Thoracic aorta (tissue), 2 donors: ENCODE results near the gene SREBF1. TPM values are rescaled to one million over a fixed set of nuclear protein-coding genes. Genes with fewer than 3 reads are reported as not detected.

Source experiments
- ATAC-seq: fragments of 150-250 bp; one replicate; pipeline ENCODE4 v1.8.0; 2017; ENCODE audit warnings: low read depth; ENCODE audit not compliant: insufficient number of reproducible peaks, low FRiP score
- DNase-seq: peaks from one replicate; pipeline ENCODE4 v3.0.0-alpha.2; 2020; ENCODE audit warnings: low spot score
- H3K27ac ChIP-seq, 2 donors: fragments of 200-600 bp; sonication (generic); 1 replicate in 1 of 2; 2 replicates in 1 of 2; pipeline ENCODE4 v1.5.1; 2016; ENCODE audit warnings: mild to moderate bottlenecking in 2 of 2, moderate library complexity in 2 of 2
- H3K27me3 ChIP-seq: fragments of 200-600 bp; sonication (generic); replicated peaks from 2 replicates; pipeline ENCODE4 v1.6.0; 2016; ENCODE audit warnings: mild to moderate bottlenecking; ENCODE audit not compliant: insufficient read depth
- H3K36me3 ChIP-seq: fragments of 200-600 bp; sonication (generic); one replicate; pipeline ENCODE4 v1.5.1; 2016
- H3K4me1 ChIP-seq, 2 donors: fragments of 200-600 bp; sonication (generic); 1 replicate in 1 of 2; 2 replicates in 1 of 2; pipeline versions ENCODE4 v1.5.1 to v1.6.0; 2016; ENCODE audit warnings: low read depth in 2 of 2, mild to moderate bottlenecking in 1 of 2; ENCODE audit not compliant: control insufficient read depth in 1 of 2
- H3K4me3 ChIP-seq: fragments of 200-600 bp; sonication (generic); 2 replicates; pipeline ENCODE4 v1.5.1; 2016; ENCODE audit warnings: mild to moderate bottlenecking
- H3K9me3 ChIP-seq: fragments of 200-600 bp; sonication (generic); 2 replicates; pipeline ENCODE4 v1.5.1; 2016
- total RNA-seq, 2 donors: library from RNA; depleted of rRNA; stranded (reverse); fragments of >200 nt; gene quantifications; one replicate each; pipeline versions ENCODE4 v1.1.0 to v1.2.3, GENCODE V29; 2016
- TF ChIP-seq, protein P1 (sequence below): fragments of 200-600 bp; sonication (generic); IDR thresholded peaks from one replicate; pipeline ENCODE4 v1.5.1; 2019; ENCODE audit warnings: antibody characterized with exemption

The SREBF1 gene
- total RNA-seq, 2 donors from 2014 or later = 56.2 to 64.2 TPM

DNA sequence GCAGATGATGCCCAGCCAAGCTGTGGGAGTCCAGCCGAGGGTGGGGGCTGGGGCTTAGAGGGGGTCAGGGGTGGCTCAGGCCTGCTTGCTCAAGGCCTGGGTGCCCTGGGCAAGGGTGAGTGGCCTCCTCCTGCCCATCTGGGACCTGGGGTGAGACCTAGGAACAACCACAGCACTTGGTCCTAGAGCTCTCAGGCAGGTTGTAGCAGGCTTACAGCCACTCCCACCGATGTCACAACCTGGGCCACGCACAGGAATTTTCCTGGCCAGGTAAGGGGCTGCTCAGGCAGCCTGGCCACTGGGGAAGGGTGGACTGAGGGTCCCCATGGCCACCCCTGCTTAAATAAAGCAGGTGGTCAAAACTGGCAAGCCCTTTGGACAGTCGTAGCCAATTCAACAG, 6.3 kb upstream of the SREBF1 start:
- no peak overlapping the region for H3K27ac ChIP-seq
- H3K9me3 ChIP-seq = no peaks in the 10 kb centered on the region
- no peak for ATAC-seq
- TF ChIP-seq, protein P1, sequence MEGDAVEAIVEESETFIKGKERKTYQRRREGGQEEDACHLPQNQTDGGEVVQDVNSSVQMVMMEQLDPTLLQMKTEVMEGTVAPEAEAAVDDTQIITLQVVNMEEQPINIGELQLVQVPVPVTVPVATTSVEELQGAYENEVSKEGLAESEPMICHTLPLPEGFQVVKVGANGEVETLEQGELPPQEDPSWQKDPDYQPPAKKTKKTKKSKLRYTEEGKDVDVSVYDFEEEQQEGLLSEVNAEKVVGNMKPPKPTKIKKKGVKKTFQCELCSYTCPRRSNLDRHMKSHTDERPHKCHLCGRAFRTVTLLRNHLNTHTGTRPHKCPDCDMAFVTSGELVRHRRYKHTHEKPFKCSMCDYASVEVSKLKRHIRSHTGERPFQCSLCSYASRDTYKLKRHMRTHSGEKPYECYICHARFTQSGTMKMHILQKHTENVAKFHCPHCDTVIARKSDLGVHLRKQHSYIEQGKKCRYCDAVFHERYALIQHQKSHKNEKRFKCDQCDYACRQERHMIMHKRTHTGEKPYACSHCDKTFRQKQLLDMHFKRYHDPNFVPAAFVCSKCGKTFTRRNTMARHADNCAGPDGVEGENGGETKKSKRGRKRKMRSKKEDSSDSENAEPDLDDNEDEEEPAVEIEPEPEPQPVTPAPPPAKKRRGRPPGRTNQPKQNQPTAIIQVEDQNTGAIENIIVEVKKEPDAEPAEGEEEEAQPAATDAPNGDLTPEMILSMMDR = no peak
- no peak overlapping the region for H3K4me3 ChIP-seq
- H3K27me3 ChIP-seq = no peaks in the 10 kb centered on the region
- peaks cover 15 to 41% of the 10 kb centered on the region in 2 donors for H3K4me1 ChIP-seq
- peaks cover 5% of the 10 kb centered on the region for H3K36me3 ChIP-seq
- DNase-seq = no peak

DNA sequence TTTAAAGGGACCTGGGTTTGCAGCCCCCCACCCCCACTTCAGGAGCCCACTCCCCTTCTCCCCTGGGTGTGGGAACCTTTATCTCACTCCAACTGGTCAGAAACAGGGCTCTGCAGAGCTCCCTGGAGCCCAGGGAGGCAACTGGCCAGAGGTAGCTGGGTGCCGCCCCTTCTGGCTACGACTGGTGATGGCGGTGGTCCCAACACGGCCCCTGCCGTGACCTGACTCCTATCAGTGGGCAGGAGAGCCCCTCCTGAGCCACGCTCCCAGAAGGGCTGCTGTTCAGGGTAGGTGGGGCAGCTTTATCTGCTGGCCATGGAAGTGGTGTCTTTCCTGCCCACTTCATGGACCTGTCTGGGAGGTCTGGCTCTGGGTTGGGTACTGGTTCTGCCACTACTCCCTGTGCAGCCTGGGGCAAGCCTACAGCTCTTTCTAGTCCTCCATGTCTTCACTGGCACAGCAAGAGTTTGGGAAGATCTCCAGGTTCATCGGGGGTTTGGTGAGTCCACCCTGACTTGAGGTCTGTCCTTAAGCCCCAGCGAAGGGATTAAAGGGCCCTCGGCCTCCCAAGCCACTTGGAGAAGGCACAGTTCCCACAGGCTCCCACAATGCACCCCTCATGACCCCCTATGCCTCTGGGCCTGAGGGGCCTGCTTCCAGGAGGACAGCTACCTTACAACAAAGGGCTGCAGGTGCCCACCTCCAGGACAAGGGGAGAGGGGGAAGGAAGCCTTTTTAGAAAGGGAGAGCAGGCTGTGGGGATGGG, 5.5 kb upstream of the SREBF1 start:
- DNase-seq = no peak
- Histone ChIP-seq H3K9me3 (no peaks in the 10 kb centered on the region), H3K36me3 (peaks cover 5% of the 10 kb centered on the region), H3K27me3 (no peaks in the 10 kb centered on the region), H3K4me1 (peaks cover 22 to 49% of the 10 kb centered on the region in 2 donors), H3K4me3 (no peak overlapping the region), H3K27ac (peak overlapping the region; percentile 97 to 99)
- ATAC-seq = no peak
- TF ChIP-seq, protein P1 = no peak

DNA sequence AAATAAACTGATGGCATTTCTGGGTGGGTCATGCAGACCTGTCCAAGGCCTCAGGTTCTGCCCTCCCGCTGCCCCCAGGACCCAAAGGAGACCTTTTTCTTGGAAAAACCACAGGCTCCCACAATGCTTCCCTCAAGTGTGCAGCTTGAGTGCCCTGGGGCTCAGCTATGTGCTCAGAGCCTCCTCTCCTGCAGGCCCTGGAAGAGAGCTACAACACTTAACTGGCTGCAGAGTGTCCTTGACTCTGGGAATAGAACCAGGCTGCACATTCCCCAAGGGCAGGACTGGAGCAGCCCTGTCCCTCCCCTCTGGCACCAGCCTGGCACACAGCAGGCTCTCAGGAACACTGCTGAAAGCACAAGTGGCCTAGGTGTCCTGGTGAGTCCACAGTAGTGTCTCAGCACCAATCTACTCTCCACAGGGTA, 4.8 kb upstream of the SREBF1 start:
- Histone ChIP-seq H3K4me3 (no peak overlapping the region), H3K36me3 (peaks cover 4% of the 10 kb centered on the region), H3K27ac (peak overlapping the region; percentile 97 to 99), H3K4me1 (peaks cover 26 to 56% of the 10 kb centered on the region in 2 donors), H3K27me3 (no peaks in the 10 kb centered on the region), H3K9me3 (no peaks in the 10 kb centered on the region)
- TF ChIP-seq, protein P1 = no peak
- ATAC-seq (no peak), DNase-seq (no peak)

DNA sequence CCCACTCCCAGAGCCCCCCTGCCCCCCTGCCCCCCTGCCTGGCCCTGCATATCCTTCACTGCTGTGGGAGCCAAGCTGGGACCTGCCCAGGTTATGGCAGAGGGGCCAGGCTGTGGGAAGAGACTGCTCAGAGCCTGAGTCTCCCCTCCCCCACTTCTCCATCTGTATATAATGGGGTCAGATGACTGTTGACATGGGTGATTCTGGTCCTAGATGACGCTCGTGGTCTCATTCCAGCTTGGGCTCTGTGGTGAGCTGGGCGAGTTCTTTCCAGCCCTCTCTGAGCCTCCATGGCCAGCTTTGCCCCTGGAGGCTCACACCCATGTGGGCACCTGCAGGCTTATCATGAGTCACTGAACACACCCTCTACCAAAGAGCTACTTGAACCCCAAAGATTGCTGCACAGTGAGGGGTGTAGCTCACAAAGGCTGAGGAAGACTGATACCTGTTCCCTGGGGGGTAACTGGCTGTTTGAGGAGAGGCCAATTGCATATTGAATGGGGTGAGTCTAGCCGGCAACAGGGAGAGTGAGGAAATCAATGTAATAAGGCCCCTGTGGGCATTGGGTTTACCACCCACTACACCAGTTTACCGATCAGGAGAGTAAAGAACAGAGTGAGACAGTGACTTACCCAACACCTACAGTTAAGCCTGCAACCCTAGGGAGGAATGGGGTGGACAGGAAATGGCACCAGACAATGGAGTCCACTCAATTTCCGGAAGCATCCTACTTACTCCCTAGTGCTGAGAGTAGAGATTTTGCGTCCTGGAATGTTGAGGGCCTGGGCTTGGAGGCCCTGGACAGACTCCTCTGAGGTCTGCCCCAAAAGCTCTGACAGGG, 4.2 kb upstream of the SREBF1 start:
- Histone ChIP-seq H3K27me3 (no peaks in the 10 kb centered on the region), H3K4me3 (peak overlapping the region; percentile 80), H3K9me3 (no peaks in the 10 kb centered on the region), H3K27ac (peak overlapping the region; percentile 97 to 99), H3K36me3 (no peaks in the 10 kb centered on the region), H3K4me1 (peaks cover 26 to 56% of the 10 kb centered on the region in 2 donors)
- DNase-seq (no peak), ATAC-seq (no peak)
- TF ChIP-seq, protein P1 = no peak
